Kidney (tissue), 14 donors: ENCODE measurements around the gene GTPBP3. TPM values are rescaled to one million over a fixed set of nuclear protein-coding genes. Genes with fewer than 3 reads are reported as not detected.

Experiments
- DNase-seq, 5 donors: peaks; one replicate each; pipeline ENCODE4 v3.0.0-alpha.2; 2013 to 2020
- FAIRE-seq: peaks from 2 replicates; lab custom pipeline; 2012; peaks lifted over from hg19 to GRCh38; lab: Jason Lieb, UNC
- H3K27ac ChIP-seq, 2 donors: one replicate each; pipeline ENCODE4 v1.7.0; 2013; ENCODE audit warnings: low read depth in 2 of 2, low read length in 2 of 2, inconsistent platforms in 1 of 2
- H3K27me3 ChIP-seq: one replicate; pipeline ENCODE4 v1.7.1; 2013; ENCODE audit warnings: low read length, inconsistent platforms; ENCODE audit not compliant: control insufficient read depth, insufficient read depth
- H3K36me3 ChIP-seq, 3 donors: one replicate each; pipeline versions ENCODE4 v1.7.0 to v1.7.1; 2013; ENCODE audit warnings: low read length in 3 of 3, control low read depth in 1 of 3, inconsistent platforms in 1 of 3; ENCODE audit not compliant: insufficient read depth in 3 of 3, control insufficient read depth in 2 of 3
- H3K4me1 ChIP-seq, 3 donors: one replicate each; pipeline versions ENCODE4 v1.7.0 to v1.7.1; 2013; ENCODE audit warnings: low read length in 3 of 3, inconsistent platforms in 1 of 3, low read depth in 1 of 3; ENCODE audit not compliant: control insufficient read depth in 2 of 3, insufficient read depth in 2 of 3
- H3K4me3 ChIP-seq, 3 donors: one replicate each; pipeline versions ENCODE4 v1.7.0 to v1.8.1; 2013; ENCODE audit warnings: low read length in 3 of 3, control low read depth in 1 of 3, inconsistent platforms in 1 of 3
- H3K9ac ChIP-seq, 3 donors: one replicate each; pipeline versions ENCODE4 v1.7.0 to v1.7.1; 2013; ENCODE audit warnings: low read length in 3 of 3, control low read depth in 1 of 3, inconsistent platforms in 1 of 3
- H3K9me3 ChIP-seq, 3 donors: one replicate each; pipeline versions ENCODE4 v1.7.0 to v1.7.1; 2013; ENCODE audit warnings: low read length in 3 of 3, control low read depth in 1 of 3, inconsistent platforms in 1 of 3; ENCODE audit not compliant: control insufficient read depth in 2 of 3, insufficient read depth in 1 of 3
- intact Hi-C: fragments of 100-400 bp; cut with DNase I; formaldehyde crosslinking; loops from one replicate; pipeline ENCODE4 v1.11.1; 2022
- polyA plus RNA-seq: library from polyadenylated mRNA; stranded (reverse); fragments of 350-450 nt; fragmentation: Illumina TruSeq; extraction: RNeasy Lipid Tissue Mini Kit (QIAGEN cat#74804); gene quantifications from one replicate; pipeline ENCODE4 v1.2.3, GENCODE V29; 2014; ENCODE audit warnings: low read depth, low replicate concordance; ENCODE audit not compliant: insufficient read depth
- total RNA-seq: library from RNA; stranded (reverse); fragmentation: NEBNext Ultra II Directional; extraction: Animal tissue kit (Norgen Biotek cat#: 25700); gene quantifications from one replicate; pipeline ENCODE4 v1.2.1, GENCODE V29; 2021
- TF ChIP-seq, protein P1 (sequence below): IDR thresholded peaks from 3 replicates; pipeline ENCODE4 v1.5.1; 2012; ENCODE audit warnings: mild to moderate bottlenecking, moderate library complexity, borderline replicate concordance; ENCODE audit not compliant: insufficient read depth; ENCODE audit errors: extremely low read depth
- donor health status: control.
- donor health status: control.
- donor health status: control.
- donor health status: control.
- donor health status: control.
- donor health status: DM: yes; HTN: yes; CAD: no.
- donor health status: Normal renal cell carcinoma (clear cell type).

The GTPBP3 gene
- total and polyA plus RNA-seq, 2 donors from 2014 or later: 11.0 to 20.4 TPM

GRCh38 chr19:17327068-17327653, 10.2 kb upstream of the GTPBP3 start:
- H3K27ac ChIP-seq: no peak overlapping the region
- H3K4me3 ChIP-seq: no peak overlapping the region
- no peaks in the 10 kb centered on the region for H3K9me3 ChIP-seq
- no peak for FAIRE-seq
- H3K9ac ChIP-seq: no peak overlapping the region
- H3K27me3 ChIP-seq: no peaks in the 10 kb centered on the region
- H3K4me1 ChIP-seq: no peaks in the 10 kb centered on the region
- intact Hi-C loops: no loop called here
- no peak for DNase-seq
- no peaks in the 10 kb centered on the region for H3K36me3 ChIP-seq
- TF ChIP-seq, protein P1, sequence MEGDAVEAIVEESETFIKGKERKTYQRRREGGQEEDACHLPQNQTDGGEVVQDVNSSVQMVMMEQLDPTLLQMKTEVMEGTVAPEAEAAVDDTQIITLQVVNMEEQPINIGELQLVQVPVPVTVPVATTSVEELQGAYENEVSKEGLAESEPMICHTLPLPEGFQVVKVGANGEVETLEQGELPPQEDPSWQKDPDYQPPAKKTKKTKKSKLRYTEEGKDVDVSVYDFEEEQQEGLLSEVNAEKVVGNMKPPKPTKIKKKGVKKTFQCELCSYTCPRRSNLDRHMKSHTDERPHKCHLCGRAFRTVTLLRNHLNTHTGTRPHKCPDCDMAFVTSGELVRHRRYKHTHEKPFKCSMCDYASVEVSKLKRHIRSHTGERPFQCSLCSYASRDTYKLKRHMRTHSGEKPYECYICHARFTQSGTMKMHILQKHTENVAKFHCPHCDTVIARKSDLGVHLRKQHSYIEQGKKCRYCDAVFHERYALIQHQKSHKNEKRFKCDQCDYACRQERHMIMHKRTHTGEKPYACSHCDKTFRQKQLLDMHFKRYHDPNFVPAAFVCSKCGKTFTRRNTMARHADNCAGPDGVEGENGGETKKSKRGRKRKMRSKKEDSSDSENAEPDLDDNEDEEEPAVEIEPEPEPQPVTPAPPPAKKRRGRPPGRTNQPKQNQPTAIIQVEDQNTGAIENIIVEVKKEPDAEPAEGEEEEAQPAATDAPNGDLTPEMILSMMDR: no peak

DNA sequence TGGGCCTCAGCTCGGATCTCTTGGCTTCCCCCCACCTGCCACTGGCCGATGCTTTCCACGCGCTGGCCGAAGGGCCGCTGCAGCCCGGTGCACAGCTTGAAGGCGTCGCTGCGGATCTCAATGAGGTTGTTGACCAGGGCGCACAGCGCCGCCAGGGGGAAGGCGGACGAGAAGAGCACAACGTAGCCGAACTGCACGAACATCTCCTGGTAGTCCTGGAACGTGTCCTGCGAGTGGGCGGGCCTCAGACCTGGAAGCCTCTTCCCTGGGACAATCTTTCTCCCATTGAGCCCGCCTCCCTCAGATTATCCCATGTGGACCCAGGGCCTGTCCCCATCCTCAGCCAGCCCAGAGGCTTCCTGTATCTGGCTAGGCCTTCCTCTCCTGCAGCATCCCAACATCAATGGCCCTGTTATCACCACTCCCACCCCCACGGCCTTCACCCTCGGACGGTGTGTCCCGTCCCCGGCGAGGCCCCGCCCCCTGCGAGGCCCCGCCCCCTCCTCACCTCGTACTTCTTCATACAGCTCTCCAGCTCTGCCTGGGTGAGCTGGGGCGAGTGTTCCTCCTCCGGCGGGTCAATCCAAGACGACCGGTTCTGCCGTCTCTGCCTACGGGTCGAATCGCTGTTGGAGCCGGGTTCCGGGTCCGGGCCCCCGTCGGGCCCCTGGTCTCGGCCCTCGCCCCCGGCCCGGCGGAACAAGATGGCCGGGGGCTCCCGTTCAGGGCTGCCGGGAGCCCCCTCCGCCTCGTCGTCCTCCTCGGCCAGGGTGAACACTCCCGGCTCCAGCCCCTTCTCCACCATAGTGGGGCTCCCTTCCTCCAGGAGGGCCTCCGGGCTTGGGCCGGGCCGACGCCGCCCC, 9.5 kb upstream of the GTPBP3 start:
- intact Hi-C loops: no loop called here
- Histone ChIP-seq H3K4me1 (no peaks in the 10 kb centered on the region), H3K27ac (no peak overlapping the region), H3K27me3 (no peaks in the 10 kb centered on the region), H3K9ac (no peak overlapping the region), H3K4me3 (peak overlapping the region in 1 of 3 donors; percentile 25), H3K9me3 (no peaks in the 10 kb centered on the region), H3K36me3 (no peaks in the 10 kb centered on the region)
- TF ChIP-seq, protein P1: peak; percentile 24
- FAIRE-seq (no peak), DNase-seq (peak in 4 of 5 donors; percentile 89 to 93 (median 92))

DNA sequence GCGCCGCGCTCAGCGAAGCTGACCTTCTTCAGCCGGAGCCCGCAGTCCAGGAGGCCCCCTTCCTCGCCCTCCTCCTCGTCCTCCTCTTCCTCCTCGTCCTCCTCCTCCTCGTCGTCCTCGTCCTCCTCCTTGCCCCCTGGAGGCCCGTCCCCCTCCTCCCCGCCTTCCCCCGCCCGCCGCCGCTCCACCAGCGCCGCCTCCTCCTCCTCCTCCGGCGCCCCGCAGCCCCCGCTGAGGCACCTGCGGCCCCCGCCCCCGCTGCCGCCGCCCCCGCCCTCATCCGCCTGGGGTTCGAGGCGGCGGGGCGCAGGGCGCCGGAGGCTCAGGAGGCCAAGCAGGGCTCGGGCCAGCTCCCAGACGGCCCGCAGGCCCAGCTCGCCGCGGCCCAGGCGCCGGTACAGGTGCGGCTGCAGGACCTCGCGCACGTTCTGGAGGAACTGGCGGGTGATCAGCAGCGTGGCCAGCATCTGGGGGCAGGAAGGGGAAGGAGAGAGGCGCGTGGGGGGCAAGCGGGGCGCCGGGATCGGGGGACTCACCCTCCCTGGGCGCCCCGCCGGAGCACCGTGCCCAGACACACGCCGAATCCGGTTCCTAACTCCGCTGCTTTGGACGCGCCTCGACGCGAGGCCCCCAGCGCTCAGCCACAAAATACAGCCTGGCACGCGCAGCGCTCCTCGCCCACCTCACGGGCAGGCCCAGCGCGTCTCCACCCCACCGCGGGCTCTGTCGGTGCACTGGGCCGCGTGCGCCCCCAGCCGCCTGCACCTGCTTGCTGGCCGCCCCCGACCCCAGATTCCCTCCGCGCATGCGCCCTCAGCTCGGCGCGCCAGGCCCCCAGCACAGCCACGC, 8.6 kb upstream of the GTPBP3 start:
- DNase-seq: peak in 1 of 5 donors; percentile 49
- H3K27ac ChIP-seq: no peak overlapping the region

More for the DNA sequence above, 8.6 kb upstream of the GTPBP3 start:
- peaks cover 0 to 2% (median 0%) of the 10 kb centered on the region in 3 donors for H3K4me1 ChIP-seq
- no peak overlapping the region for H3K9ac ChIP-seq
- H3K9me3 ChIP-seq: no peaks in the 10 kb centered on the region
- FAIRE-seq: no peak
- no peaks in the 10 kb centered on the region for H3K27me3 ChIP-seq
- TF ChIP-seq, protein P1: no peak
- intact Hi-C loops: no loop called here
- H3K4me3 ChIP-seq: peak overlapping the region in 1 of 3 donors; percentile 25
- no peaks in the 10 kb centered on the region for H3K36me3 ChIP-seq
